ENCODE data around the gene ZRANB3. TPM values are rescaled to one million over a fixed set of nuclear protein-coding genes. Genes with fewer than 3 reads are reported as not detected.
"Not testable (repeated sequence)": the region's sequence is repeated elsewhere in the genome, so short reads cannot be mapped to it uniquely, and the experiment has no call there.

Gene ZRANB3
- total and polyA plus RNA-seq, 2 donors (not counting 1 experiment from before 2014, with no cell fraction given), result 4.8 to 7.4 TPM

DNA sequence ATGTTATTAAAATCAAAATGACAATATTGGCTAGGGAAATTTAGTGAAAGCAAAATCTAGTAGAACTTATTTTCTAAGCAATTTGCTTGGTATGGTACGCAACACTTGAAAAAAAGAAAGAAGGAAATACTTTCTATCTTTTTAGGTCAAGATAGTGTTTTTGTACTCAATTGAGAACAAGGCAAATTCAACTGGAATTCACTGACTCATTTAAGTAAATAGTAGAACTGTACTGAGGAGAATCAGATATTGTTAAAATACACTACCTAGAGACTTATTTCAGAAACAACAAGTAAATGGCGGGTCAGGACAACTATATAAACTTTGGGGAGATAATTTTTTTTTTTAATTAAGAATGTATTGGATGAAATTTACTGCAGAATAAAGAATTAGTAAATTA is 18.9 kb downstream of the ZRANB3 start:
- Histone ChIP-seq H3K4me1 (ENCODE audit: control insufficient read depth, extremely low read depth, insufficient read depth, low read length) (no peaks in the 10 kb centered on the region), H2AFZ (ENCODE audit: low read length) (no peak overlapping the region), H4K20me1 (ENCODE audit: control insufficient read depth, extremely low read depth, insufficient read depth, low read length) (no peaks in the 10 kb centered on the region), H3K27me3 (ENCODE audit: control insufficient read depth, insufficient read depth, low read length) (no peaks in the 10 kb centered on the region), H3K27ac (ENCODE audit: insufficient read depth, low read length) (no peak overlapping the region), H3K79me2 (ENCODE audit: control insufficient read depth, insufficient read depth, low read length) (no peaks in the 10 kb centered on the region), H3K36me3 (ENCODE audit: control insufficient read depth, insufficient read depth, low read length) (no peaks in the 10 kb centered on the region), H3K9ac (ENCODE audit: insufficient read depth, low read length) (no peak overlapping the region), H3K4me3 (replicated peaks in 1 of 4; ENCODE audit: control extremely low read depth in 1 of 4, insufficient read depth in 1 of 4, low read depth in 3 of 4, low read length in 4 of 4) (no peak overlapping the region), H3K9me3 (ENCODE audit: control insufficient read depth, insufficient read depth, low read depth, low read length) (no peaks in the 10 kb centered on the region), H3K4me2 (ENCODE audit: extremely low read depth, insufficient read depth, low read length) (no peak overlapping the region)
- DNase-seq (ENCODE audit: low read depth in 2 of 2), result peak in 1 of 2 donors; percentile 17
- TF ChIP-seq, protein P1, sequence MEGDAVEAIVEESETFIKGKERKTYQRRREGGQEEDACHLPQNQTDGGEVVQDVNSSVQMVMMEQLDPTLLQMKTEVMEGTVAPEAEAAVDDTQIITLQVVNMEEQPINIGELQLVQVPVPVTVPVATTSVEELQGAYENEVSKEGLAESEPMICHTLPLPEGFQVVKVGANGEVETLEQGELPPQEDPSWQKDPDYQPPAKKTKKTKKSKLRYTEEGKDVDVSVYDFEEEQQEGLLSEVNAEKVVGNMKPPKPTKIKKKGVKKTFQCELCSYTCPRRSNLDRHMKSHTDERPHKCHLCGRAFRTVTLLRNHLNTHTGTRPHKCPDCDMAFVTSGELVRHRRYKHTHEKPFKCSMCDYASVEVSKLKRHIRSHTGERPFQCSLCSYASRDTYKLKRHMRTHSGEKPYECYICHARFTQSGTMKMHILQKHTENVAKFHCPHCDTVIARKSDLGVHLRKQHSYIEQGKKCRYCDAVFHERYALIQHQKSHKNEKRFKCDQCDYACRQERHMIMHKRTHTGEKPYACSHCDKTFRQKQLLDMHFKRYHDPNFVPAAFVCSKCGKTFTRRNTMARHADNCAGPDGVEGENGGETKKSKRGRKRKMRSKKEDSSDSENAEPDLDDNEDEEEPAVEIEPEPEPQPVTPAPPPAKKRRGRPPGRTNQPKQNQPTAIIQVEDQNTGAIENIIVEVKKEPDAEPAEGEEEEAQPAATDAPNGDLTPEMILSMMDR (conservative IDR thresholded peaks at IDR 0.05 in 1 of 2, IDR thresholded peaks at IDR 0.05 in 1 of 2; ENCODE audit: low read depth in 1 of 2, low read length in 2 of 2), result no peak
- TF ChIP-seq EZH2 (IDR thresholded peaks at IDR 0.05; ENCODE audit: low read length, missing control alignments), result no peak

DNA sequence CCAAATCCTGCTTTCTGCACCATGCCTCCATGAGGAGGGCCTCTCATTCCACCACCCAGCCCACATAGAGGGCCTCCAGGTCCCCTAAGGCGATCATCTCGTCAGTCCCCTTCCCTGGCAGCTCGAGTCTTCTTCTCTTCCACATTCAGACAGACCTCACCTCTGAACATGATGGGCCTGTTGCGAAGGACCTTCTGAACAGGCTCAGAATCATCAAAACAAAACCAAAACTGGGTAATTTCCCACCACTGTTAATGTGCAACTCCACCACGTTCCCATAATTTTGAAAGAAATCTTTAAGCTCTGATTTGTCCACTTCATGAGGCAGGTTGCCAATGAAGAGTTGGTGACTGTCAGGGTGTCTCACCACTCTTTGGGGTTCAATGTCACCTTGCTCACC is 20.4 kb downstream of the ZRANB3 start:
- Histone ChIP-seq H3K36me3 (ENCODE audit: control insufficient read depth, insufficient read depth, low read length) (no peaks in the 10 kb centered on the region), H3K9ac (ENCODE audit: insufficient read depth, low read length) (no peak overlapping the region), H3K9me3 (ENCODE audit: control insufficient read depth, insufficient read depth, low read depth, low read length) (no peaks in the 10 kb centered on the region), H3K4me1 (ENCODE audit: control insufficient read depth, extremely low read depth, insufficient read depth, low read length) (no peaks in the 10 kb centered on the region), H4K20me1 (ENCODE audit: control insufficient read depth, extremely low read depth, insufficient read depth, low read length) (no peaks in the 10 kb centered on the region), H3K79me2 (ENCODE audit: control insufficient read depth, insufficient read depth, low read length) (no peaks in the 10 kb centered on the region), H3K27ac (ENCODE audit: insufficient read depth, low read length) (no peak overlapping the region), H3K27me3 (ENCODE audit: control insufficient read depth, insufficient read depth, low read length) (no peaks in the 10 kb centered on the region), H3K4me2 (ENCODE audit: extremely low read depth, insufficient read depth, low read length) (no peak overlapping the region), H3K4me3 (replicated peaks in 1 of 4; ENCODE audit: control extremely low read depth in 1 of 4, insufficient read depth in 1 of 4, low read depth in 3 of 4, low read length in 4 of 4) (no peak overlapping the region), H2AFZ (ENCODE audit: low read length) (no peak overlapping the region)
- TF ChIP-seq EZH2 (IDR thresholded peaks at IDR 0.05; ENCODE audit: low read length, missing control alignments), result no peak
- TF ChIP-seq, protein P1 (conservative IDR thresholded peaks at IDR 0.05 in 1 of 2, IDR thresholded peaks at IDR 0.05 in 1 of 2; ENCODE audit: low read depth in 1 of 2, low read length in 2 of 2), result no peak
- no peak for DNase-seq (ENCODE audit: low read depth in 2 of 2)

DNA sequence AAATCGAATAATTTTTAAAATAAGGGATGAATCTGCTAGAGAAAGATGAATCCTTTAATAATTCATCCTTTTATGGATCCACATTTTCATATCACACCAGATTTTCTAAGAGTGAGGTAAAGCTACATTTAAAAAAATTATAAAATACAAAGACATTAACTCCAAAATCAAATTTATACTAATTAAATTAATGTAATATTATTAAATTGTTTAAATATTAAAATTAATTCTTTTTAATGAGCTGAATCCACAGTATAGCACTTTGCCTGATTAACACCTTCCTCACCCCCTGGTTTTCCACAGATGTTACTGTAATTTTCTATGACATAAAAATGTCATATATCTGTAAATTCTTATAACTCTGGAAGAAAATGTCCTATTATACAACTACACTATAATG is 26.2 kb downstream of the ZRANB3 start:
- Histone ChIP-seq H3K9ac (ENCODE audit: insufficient read depth, low read length) (no peak overlapping the region), H3K27me3 (ENCODE audit: control insufficient read depth, insufficient read depth, low read length) (no peaks in the 10 kb centered on the region), H2AFZ (ENCODE audit: low read length) (no peak overlapping the region), H3K4me3 (replicated peaks in 1 of 4; ENCODE audit: control extremely low read depth in 1 of 4, insufficient read depth in 1 of 4, low read depth in 3 of 4, low read length in 4 of 4) (no peak overlapping the region), H3K36me3 (ENCODE audit: control insufficient read depth, insufficient read depth, low read length) (no peaks in the 10 kb centered on the region), H3K79me2 (ENCODE audit: control insufficient read depth, insufficient read depth, low read length) (no peaks in the 10 kb centered on the region), H3K9me3 (ENCODE audit: control insufficient read depth, insufficient read depth, low read depth, low read length) (no peaks in the 10 kb centered on the region), H4K20me1 (ENCODE audit: control insufficient read depth, extremely low read depth, insufficient read depth, low read length) (no peaks in the 10 kb centered on the region), H3K27ac (ENCODE audit: insufficient read depth, low read length) (no peak overlapping the region), H3K4me2 (ENCODE audit: extremely low read depth, insufficient read depth, low read length) (no peak overlapping the region), H3K4me1 (ENCODE audit: control insufficient read depth, extremely low read depth, insufficient read depth, low read length) (no peaks in the 10 kb centered on the region)
- TF ChIP-seq EZH2 (IDR thresholded peaks at IDR 0.05; ENCODE audit: low read length, missing control alignments), result no peak
- TF ChIP-seq, protein P1 (conservative IDR thresholded peaks at IDR 0.05 in 1 of 2, IDR thresholded peaks at IDR 0.05 in 1 of 2; ENCODE audit: low read depth in 1 of 2, low read length in 2 of 2), result no peak
- no peak for DNase-seq (ENCODE audit: low read depth in 2 of 2)

DNA sequence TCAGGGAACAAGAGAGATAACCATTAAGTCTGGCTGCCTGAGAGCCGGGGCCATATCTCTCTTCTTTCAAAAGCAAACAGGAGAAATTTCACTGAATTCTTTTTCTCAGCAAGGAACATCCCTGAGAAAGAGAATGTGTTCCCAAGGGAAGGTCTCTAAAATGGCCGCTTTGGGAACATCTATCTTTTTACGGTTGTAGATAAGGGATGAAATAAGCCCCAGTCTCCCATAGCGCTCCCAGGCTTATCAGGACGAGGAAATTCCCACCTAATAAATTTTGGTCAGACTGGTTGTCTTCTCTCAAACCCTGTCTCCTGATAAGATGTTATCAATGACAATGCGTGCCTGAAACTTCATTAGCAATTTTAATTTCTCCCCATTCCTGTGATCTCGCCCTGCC is 32.4 kb downstream of the ZRANB3 start:
- not testable (repeated sequence) for DNase-seq (ENCODE audit: low read depth in 2 of 2); H3K4me3 ChIP-seq (replicated peaks in 1 of 4; ENCODE audit: control extremely low read depth in 1 of 4, insufficient read depth in 1 of 4, low read depth in 3 of 4, low read length in 4 of 4); H3K4me2 ChIP-seq (ENCODE audit: extremely low read depth, insufficient read depth, low read length); H3K36me3 ChIP-seq (ENCODE audit: control insufficient read depth, insufficient read depth, low read length); H3K9ac ChIP-seq (ENCODE audit: insufficient read depth, low read length); H4K20me1 ChIP-seq (ENCODE audit: control insufficient read depth, extremely low read depth, insufficient read depth, low read length); H3K27ac ChIP-seq (ENCODE audit: insufficient read depth, low read length); H3K4me1 ChIP-seq (ENCODE audit: control insufficient read depth, extremely low read depth, insufficient read depth, low read length); H3K79me2 ChIP-seq (ENCODE audit: control insufficient read depth, insufficient read depth, low read length); H3K27me3 ChIP-seq (ENCODE audit: control insufficient read depth, insufficient read depth, low read length); H3K9me3 ChIP-seq (ENCODE audit: control insufficient read depth, insufficient read depth, low read depth, low read length); H2AFZ ChIP-seq (ENCODE audit: low read length)
